HCT116 (cell line): Measurements from ENCODE around the gene KRTAP10-7. TPM values are rescaled to one million over a fixed set of nuclear protein-coding genes. Genes with fewer than 3 reads are reported as not detected.

Experiments
- ATAC-seq: fragments of 200-7000 bp; cut with Tn5 transposase; 2 replicates; pipeline ENCODE4 v1.9.1; 2020; ENCODE audit warnings: mild to moderate bottlenecking, moderate library complexity
- BruUV-seq: library from RNA; stranded (reverse); fragments of 400-500 nt; replicated peaks from 2 replicates; lab custom pipeline; 2021; lab: Mats Ljungman, UMichigan
- CTCF ChIA-PET: fragments of 300-600 bp; sonication (Branson Sonifier 250); formaldehyde crosslinking; loops from one replicate; lab custom pipeline; 2021; ENCODE audit warnings: antibody characterized with exemption; lab: Charles Lee
- POLR2A ChIA-PET: fragments of 300-600, 350-600 bp; sonication (Branson Sonifier 250); formaldehyde crosslinking; loops from one replicate; lab custom pipeline; 2021; ENCODE audit warnings: antibody characterized with exemption; lab: Charles Lee
- RAD21 ChIA-PET, 2 experiments: fragments of 300-600 bp; sonication (Branson Sonifier 250); formaldehyde crosslinking; loops; one replicate each; lab custom pipeline; 2023; ENCODE audit warnings: low total read pairs in 2 of 2; ENCODE audit not compliant: uncharacterized antibody in 2 of 2, unreplicated experiment in 2 of 2, low non-redundant PET in 1 of 2; lab: Charles Lee
- DNase-seq: peaks from one replicate; pipeline ENCODE4 v3.0.0-alpha.2; 2010; ENCODE audit warnings: low read depth, low spot score
- H2AFZ ChIP-seq: fragments of 200-600 bp; shearing (Covaris generic), sonication (generic); 2 replicates; pipeline ENCODE4 v1.6.1; 2017; ENCODE audit warnings: low read depth, mixed run types, mixed read lengths, antibody characterized with exemption, low read length; ENCODE audit not compliant: poor library complexity, severe bottlenecking
- H3K27ac ChIP-seq: 2 replicates; pipeline ENCODE4 v1.5.1; 2012; ENCODE audit warnings: low read depth, low read length
- H3K27me3 ChIP-seq: fragments of 200-600 bp; sonication (generic); 2 replicates; pipeline ENCODE4 v1.6.1; 2016; ENCODE audit warnings: mixed run types, low read length, mixed read lengths; ENCODE audit not compliant: insufficient read depth
- H3K36me3 ChIP-seq, 2 experiments: fragments of 200-500 bp in 1 of 2; fragments of 200-600 bp in 1 of 2; sonication (Bioruptor generic) in 1 of 2; sonication (generic) in 1 of 2; 2 replicates each; pipeline versions ENCODE4 v1.5.1 to v1.6.1; 2014 to 2016; ENCODE audit warnings: low read length in 2 of 2, inconsistent platforms in 1 of 2, mixed read lengths in 1 of 2, mixed run types in 1 of 2; ENCODE audit not compliant: insufficient read depth in 2 of 2, control insufficient read depth in 1 of 2
- H3K4me1 ChIP-seq, 2 experiments: fragments of 200-600 bp in 1 of 2; sonication (generic) in 1 of 2; 2 replicates each; pipeline versions ENCODE4 v1.5.1 to v1.6.1; 2012 to 2017; ENCODE audit warnings: low read length in 2 of 2, inconsistent platforms in 1 of 2, mild to moderate bottlenecking in 1 of 2, mixed read lengths in 1 of 2, mixed run types in 1 of 2, moderate library complexity in 1 of 2; ENCODE audit not compliant: insufficient read depth in 2 of 2, control insufficient read depth in 1 of 2
- H3K4me2 ChIP-seq: fragments of 200-600 bp; sonication (generic); 2 replicates; pipeline ENCODE4 v1.6.1; 2017; ENCODE audit warnings: mixed run types, low read length, mixed read lengths
- H3K4me3 ChIP-seq, 2 experiments: fragments of 200-600 bp in 1 of 2; sonication (generic) in 1 of 2; replicated peaks in 1 of 2; 2 replicates each; pipeline ENCODE4 v1.5.1; 2011 to 2016; ENCODE audit warnings: low read length in 2 of 2, control low read depth in 1 of 2, low read depth in 1 of 2, mild to moderate bottlenecking in 1 of 2, mixed read lengths in 1 of 2, mixed run types in 1 of 2
- H3K79me2 ChIP-seq: fragments of 200-600 bp; sonication (generic); 2 replicates; pipeline ENCODE4 v1.6.1; 2017; ENCODE audit warnings: mild to moderate bottlenecking, mixed run types, low read length, moderate library complexity, mixed read lengths; ENCODE audit not compliant: insufficient read depth
- H3K9ac ChIP-seq: fragments of 200-600 bp; sonication (generic); 2 replicates; pipeline ENCODE4 v1.6.1; 2016; ENCODE audit warnings: low read length, mixed read lengths
- H3K9me2 ChIP-seq: fragments of 200-600 bp; sonication (generic), shearing (Covaris generic); 2 replicates; pipeline ENCODE4 v1.6.1; 2017; ENCODE audit warnings: mixed run types, mild to moderate bottlenecking, moderate library complexity; ENCODE audit not compliant: insufficient read depth
- H3K9me3 ChIP-seq, 2 experiments: fragments of 200-500 bp in 1 of 2; fragments of 200-600 bp in 1 of 2; sonication (Bioruptor generic) in 1 of 2; sonication (generic) in 1 of 2; 2 replicates each; pipeline ENCODE4 v1.6.1; 2014 to 2017; ENCODE audit warnings: low read length in 2 of 2, mixed read lengths in 2 of 2, inconsistent platforms in 1 of 2, low read depth in 1 of 2, mild to moderate bottlenecking in 1 of 2, mixed run types in 1 of 2, moderate library complexity in 1 of 2; ENCODE audit not compliant: control insufficient read depth in 1 of 2, insufficient read depth in 1 of 2
- H4K20me1 ChIP-seq: fragments of 200-600 bp; sonication (generic), shearing (Covaris generic); 2 replicates; pipeline ENCODE4 v1.6.1; 2017; ENCODE audit warnings: mixed run types, mild to moderate bottlenecking, moderate library complexity; ENCODE audit not compliant: insufficient read depth
- ATF3 ChIP-seq: IDR thresholded peaks from 2 replicates; pipeline ENCODE4 v1.6.1; 2012
- CBX3 ChIP-seq: IDR thresholded peaks from 2 replicates; pipeline ENCODE4 v1.6.1; 2012; ENCODE audit warnings: low read depth
- CTCF ChIP-seq, 3 experiments: fragments of 200-600 bp in 1 of 3; sonication (generic) in 1 of 3; IDR thresholded peaks in 2 of 3; conservative IDR thresholded peaks in 1 of 3; 2 replicates each; pipeline ENCODE4 v1.5.1; 2012 to 2017; ENCODE audit warnings: low read depth in 2 of 3, low read length in 2 of 3, antibody characterized with exemption in 1 of 3, borderline replicate concordance in 1 of 3, control low read depth in 1 of 3, mild to moderate bottlenecking in 1 of 3, mixed read lengths in 1 of 3, mixed run types in 1 of 3, moderate library complexity in 1 of 3; ENCODE audit not compliant: insufficient read depth in 1 of 3
- JUND ChIP-seq: IDR thresholded peaks from 2 replicates; pipeline ENCODE4 v1.6.1; 2012
- RAD21 ChIP-seq: IDR thresholded peaks from 2 replicates; pipeline ENCODE4 v1.6.1; 2012; ENCODE audit warnings: low read depth, mild to moderate bottlenecking
- SP1 ChIP-seq: IDR thresholded peaks from 2 replicates; pipeline ENCODE4 v1.6.1; 2012; ENCODE audit warnings: low read depth
- YY1 ChIP-seq: IDR thresholded peaks from 2 replicates; pipeline ENCODE4 v1.6.1; 2011; ENCODE audit warnings: low read length, low read depth, moderate library complexity, mild to moderate bottlenecking; ENCODE audit not compliant: insufficient replicate concordance; ENCODE audit errors: extremely low read depth
- ZFX ChIP-seq: fragments of 450-650 bp; IDR thresholded peaks from 2 replicates; pipeline ENCODE4 v1.6.1; 2017
- intact Hi-C: fragments of 100-400 bp; cut with micrococcal nuclease; formaldehyde crosslinking; loops from 2 replicates; pipeline ENCODE4 v1.10.0; 2022
- total RNA-seq: library from RNA; stranded (reverse); gene quantifications from one replicate; pipeline ENCODE4 v1.2.1, GENCODE V29; 2021; ENCODE audit not compliant: unreplicated experiment
- TF ChIP-seq, protein P1 (sequence below): IDR thresholded peaks from 2 replicates; pipeline ENCODE4 v1.6.1; 2012

KRTAP10-7 gene
- total RNA-seq, 1 experiment from 2014 or later: not detected

DNA sequence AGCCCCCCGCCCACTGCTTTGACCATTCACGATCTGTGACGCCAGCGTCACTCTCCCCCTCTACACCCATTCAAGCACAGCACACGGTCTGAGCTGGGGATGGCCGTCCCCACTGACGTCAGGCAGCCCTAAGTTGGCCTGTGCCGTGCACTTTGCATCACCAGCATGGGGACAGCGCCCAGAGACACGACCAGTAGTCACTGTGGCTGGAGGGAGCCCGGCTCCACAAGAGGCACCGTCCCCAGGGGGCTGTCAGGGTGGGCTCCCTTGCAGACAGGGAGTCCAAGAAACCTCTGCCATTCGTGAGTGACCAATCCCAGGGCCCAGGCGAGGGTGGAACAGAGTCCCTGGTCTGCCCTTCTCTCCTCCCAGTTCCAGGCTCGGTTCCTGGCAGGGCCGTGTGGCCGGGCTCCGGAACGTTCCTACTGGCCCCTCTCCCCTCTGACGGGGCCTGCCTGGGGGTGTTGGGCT lies 13.8 kb downstream of the KRTAP10-7 start:
- no TSS peak for BruUV-seq
- ChIA-PET CTCF (no interaction called here), POLR2A (no interaction called here), RAD21 (no interaction called here)
- no peak overlapping the region for H3K4me2 ChIP-seq
- no peak for DNase-seq
- no peaks in the 10 kb centered on the region for H3K36me3 ChIP-seq
- H3K27me3 ChIP-seq: no peaks in the 10 kb centered on the region
- H3K9ac ChIP-seq: no peak overlapping the region
- no peak overlapping the region for H2AFZ ChIP-seq
- H3K9me2 ChIP-seq: no peaks in the 10 kb centered on the region
- H3K9me3 ChIP-seq: peaks cover 3 to 5% of the 10 kb centered on the region in 2 experiments; a peak in 2 of 4 replicates
- TF ChIP-seq CBX3: no peak
- no peak for TF ChIP-seq ATF3
- TF ChIP-seq CTCF (IDR thresholded peaks at IDR 0.05 in 2 of 3, conservative IDR thresholded peaks at IDR 0.05 in 1 of 3; ENCODE audit: borderline replicate concordance in 1 of 3, insufficient read depth in 1 of 3, low read depth in 2 of 3, low read length in 2 of 3): no peak
- TF ChIP-seq SP1: no peak
- TF ChIP-seq, protein P1, sequence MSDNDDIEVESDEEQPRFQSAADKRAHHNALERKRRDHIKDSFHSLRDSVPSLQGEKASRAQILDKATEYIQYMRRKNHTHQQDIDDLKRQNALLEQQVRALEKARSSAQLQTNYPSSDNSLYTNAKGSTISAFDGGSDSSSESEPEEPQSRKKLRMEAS: no peak
- TF ChIP-seq ZFX: no peak
- no peak for TF ChIP-seq JUND
- no peak for TF ChIP-seq RAD21
- TF ChIP-seq YY1: no peak
- H3K79me2 ChIP-seq: no peaks in the 10 kb centered on the region
- H3K4me1 ChIP-seq: no peaks in the 10 kb centered on the region
- H3K27ac ChIP-seq: no peak overlapping the region
- no peak overlapping the region for H3K4me3 ChIP-seq
- H4K20me1 ChIP-seq: no peaks in the 10 kb centered on the region
- intact Hi-C loops: no loop called here
- ATAC-seq: no peak
